ENCODE measurements around the gene PNLIPRP2. TPM values are rescaled to one million over a fixed set of nuclear protein-coding genes. Genes with fewer than 3 reads are reported as not detected.

The PNLIPRP2 gene
- polyA plus RNA-seq, 1 of the 3 experiments (the other 2 are of a cell fraction) = not detected

DNA sequence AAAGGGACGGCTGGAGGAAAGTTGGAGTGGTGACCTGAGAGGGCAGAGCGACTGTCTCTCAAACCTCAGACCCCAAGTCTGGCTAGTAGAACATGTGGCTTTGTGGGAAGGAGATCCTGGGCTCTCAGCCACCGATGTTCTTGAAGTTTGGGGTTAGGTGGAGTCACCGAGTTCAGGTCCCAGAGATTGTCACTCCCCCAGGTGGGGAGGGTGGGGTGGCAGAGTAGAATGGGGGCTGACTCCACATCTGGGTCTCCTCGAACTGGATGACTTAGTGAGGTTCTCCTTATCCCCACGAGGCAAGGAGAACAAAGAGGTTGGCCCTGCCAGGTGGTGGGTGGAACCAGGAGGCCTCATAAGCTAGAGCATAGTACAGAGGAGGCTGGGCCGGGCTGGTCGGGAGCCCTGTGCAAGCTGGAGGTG lies 14.7 kb upstream of the PNLIPRP2 start (continued):
- TF ChIP-seq RAD21 (IDR thresholded peaks at IDR 0.05; ENCODE audit: low read length) (no peak), NRF1 (IDR thresholded peaks at IDR 0.05; ENCODE audit: low read depth, low read length) (no peak)

DNA sequence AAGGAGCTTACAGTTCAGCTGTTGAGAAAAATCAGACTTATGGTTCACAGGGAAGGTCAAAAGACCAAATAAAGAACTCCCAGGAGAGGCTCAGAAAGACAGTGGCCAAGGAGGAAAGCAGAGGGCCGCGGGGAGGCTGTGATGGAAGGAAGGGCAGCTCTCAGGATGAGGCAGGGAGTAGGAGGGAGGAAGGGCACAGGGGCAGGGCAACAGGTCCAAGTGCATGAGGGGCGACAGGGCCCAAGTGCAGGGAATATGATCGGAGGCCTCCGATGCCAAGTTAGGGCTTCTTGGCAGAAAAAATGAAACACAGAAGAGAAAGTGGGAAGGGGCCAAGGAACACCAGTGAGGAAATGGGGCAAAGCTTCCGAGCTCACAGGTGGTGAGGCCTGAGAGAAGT lies 13.4 kb upstream of the PNLIPRP2 start:
- H3K27ac ChIP-seq (ENCODE audit: low read depth in 2 of 2, low read length in 1 of 2) = no peak overlapping the region
- DNase-seq = no peak
- no peak for TF ChIP-seq TEAD4 (IDR thresholded peaks at IDR 0.05; ENCODE audit: borderline replicate concordance, insufficient read depth)
- TF ChIP-seq ELF1 (IDR thresholded peaks at IDR 0.05) = no peak
- no peak for TF ChIP-seq FOXJ3 (CRISPR knock-in tag; IDR thresholded peaks at IDR 0.05)
- TF ChIP-seq EZH2phosphoT487 (IDR thresholded peaks at IDR 0.05; ENCODE audit: borderline replicate concordance, low read depth) = no peak
- no peak for TF ChIP-seq FOXM1 (IDR thresholded peaks at IDR 0.05; ENCODE audit: low read depth)
- no peak for TF ChIP-seq NRF1 (IDR thresholded peaks at IDR 0.05; ENCODE audit: low read depth, low read length)
- no peak for TF ChIP-seq GATA2 (CRISPR knock-in tag; IDR thresholded peaks at IDR 0.05)
- TF ChIP-seq, protein P1, sequence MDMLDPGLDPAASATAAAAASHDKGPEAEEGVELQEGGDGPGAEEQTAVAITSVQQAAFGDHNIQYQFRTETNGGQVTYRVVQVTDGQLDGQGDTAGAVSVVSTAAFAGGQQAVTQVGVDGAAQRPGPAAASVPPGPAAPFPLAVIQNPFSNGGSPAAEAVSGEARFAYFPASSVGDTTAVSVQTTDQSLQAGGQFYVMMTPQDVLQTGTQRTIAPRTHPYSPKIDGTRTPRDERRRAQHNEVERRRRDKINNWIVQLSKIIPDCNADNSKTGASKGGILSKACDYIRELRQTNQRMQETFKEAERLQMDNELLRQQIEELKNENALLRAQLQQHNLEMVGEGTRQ (IDR thresholded peaks at IDR 0.05; ENCODE audit: borderline replicate concordance, low read depth, low read length) = no peak
- TF ChIP-seq, protein P2, sequence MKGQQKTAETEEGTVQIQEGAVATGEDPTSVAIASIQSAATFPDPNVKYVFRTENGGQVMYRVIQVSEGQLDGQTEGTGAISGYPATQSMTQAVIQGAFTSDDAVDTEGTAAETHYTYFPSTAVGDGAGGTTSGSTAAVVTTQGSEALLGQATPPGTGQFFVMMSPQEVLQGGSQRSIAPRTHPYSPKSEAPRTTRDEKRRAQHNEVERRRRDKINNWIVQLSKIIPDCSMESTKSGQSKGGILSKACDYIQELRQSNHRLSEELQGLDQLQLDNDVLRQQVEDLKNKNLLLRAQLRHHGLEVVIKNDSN (IDR thresholded peaks at IDR 0.05; ENCODE audit: borderline replicate concordance, low read depth) = no peak
- TF ChIP-seq TAF1 (IDR thresholded peaks at IDR 0.05; ENCODE audit: borderline replicate concordance, low read depth, low read length) = no peak
- TF ChIP-seq, protein P3, sequence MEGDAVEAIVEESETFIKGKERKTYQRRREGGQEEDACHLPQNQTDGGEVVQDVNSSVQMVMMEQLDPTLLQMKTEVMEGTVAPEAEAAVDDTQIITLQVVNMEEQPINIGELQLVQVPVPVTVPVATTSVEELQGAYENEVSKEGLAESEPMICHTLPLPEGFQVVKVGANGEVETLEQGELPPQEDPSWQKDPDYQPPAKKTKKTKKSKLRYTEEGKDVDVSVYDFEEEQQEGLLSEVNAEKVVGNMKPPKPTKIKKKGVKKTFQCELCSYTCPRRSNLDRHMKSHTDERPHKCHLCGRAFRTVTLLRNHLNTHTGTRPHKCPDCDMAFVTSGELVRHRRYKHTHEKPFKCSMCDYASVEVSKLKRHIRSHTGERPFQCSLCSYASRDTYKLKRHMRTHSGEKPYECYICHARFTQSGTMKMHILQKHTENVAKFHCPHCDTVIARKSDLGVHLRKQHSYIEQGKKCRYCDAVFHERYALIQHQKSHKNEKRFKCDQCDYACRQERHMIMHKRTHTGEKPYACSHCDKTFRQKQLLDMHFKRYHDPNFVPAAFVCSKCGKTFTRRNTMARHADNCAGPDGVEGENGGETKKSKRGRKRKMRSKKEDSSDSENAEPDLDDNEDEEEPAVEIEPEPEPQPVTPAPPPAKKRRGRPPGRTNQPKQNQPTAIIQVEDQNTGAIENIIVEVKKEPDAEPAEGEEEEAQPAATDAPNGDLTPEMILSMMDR (IDR thresholded peaks at IDR 0.05) = no peak
- no peak for TF ChIP-seq MXI1 (IDR thresholded peaks at IDR 0.05; ENCODE audit: low read depth, low read length)
- TF ChIP-seq POLR2AphosphoS5 (IDR thresholded peaks at IDR 0.05; ENCODE audit: low read depth, low read length) = no peak
- POLR2A ChIA-PET = no interaction called here
- H4K20me1 ChIP-seq (ENCODE audit: insufficient read depth) = no peaks in the 10 kb centered on the region
- H3K27me3 ChIP-seq (ENCODE audit: insufficient read depth) = no peaks in the 10 kb centered on the region
- no peak overlapping the region for H3K9ac ChIP-seq
- H3K36me3 ChIP-seq (replicated peaks in 1 of 2; ENCODE audit: control insufficient read depth in 1 of 2, insufficient read depth in 2 of 2, low read length in 1 of 2) = no peaks in the 10 kb centered on the region
- H3K4me2 ChIP-seq = no peak overlapping the region
- H3F3A ChIP-seq (replicated peaks; ENCODE audit: insufficient read depth) = no peaks in the 10 kb centered on the region
- WGBS (ENCODE audit: low lambda C conversion rate) = 70% methylated on average over 6 of the region's 6 CpGs
- H3K4me1 ChIP-seq (ENCODE audit: control insufficient read depth in 1 of 2, insufficient read depth in 2 of 2, low read depth in 1 of 2, low read length in 1 of 2) = peaks cover 0 to 7% of the 10 kb centered on the region in 2 experiments; a peak in 1 of 4 replicates
- H3K4me3 ChIP-seq (ENCODE audit: low read depth in 2 of 2, low read length in 1 of 2) = no peak overlapping the region
- H3K79me2 ChIP-seq (ENCODE audit: insufficient read depth) = no peaks in the 10 kb centered on the region
- no peaks in the 10 kb centered on the region for H3K9me2 ChIP-seq
- no peaks in the 10 kb centered on the region for H3K9me3 ChIP-seq
- CTCF ChIA-PET = interaction anchor here (0.8 to 1.9 kb wide), 2 partner anchors 8 to 568 kb away, joined by 3 to 6 read pairs; no protein-coding TSS in a partner anchor
- no peak overlapping the region for H2AFZ ChIP-seq (ENCODE audit: low read depth)
